ENCODE measurements around the gene ARHGAP45.
"Not testable (repeated sequence)": the region's sequence is repeated elsewhere in the genome, so short reads cannot be mapped to it uniquely, and the experiment has no call there.

Gene ARHGAP45

DNA sequence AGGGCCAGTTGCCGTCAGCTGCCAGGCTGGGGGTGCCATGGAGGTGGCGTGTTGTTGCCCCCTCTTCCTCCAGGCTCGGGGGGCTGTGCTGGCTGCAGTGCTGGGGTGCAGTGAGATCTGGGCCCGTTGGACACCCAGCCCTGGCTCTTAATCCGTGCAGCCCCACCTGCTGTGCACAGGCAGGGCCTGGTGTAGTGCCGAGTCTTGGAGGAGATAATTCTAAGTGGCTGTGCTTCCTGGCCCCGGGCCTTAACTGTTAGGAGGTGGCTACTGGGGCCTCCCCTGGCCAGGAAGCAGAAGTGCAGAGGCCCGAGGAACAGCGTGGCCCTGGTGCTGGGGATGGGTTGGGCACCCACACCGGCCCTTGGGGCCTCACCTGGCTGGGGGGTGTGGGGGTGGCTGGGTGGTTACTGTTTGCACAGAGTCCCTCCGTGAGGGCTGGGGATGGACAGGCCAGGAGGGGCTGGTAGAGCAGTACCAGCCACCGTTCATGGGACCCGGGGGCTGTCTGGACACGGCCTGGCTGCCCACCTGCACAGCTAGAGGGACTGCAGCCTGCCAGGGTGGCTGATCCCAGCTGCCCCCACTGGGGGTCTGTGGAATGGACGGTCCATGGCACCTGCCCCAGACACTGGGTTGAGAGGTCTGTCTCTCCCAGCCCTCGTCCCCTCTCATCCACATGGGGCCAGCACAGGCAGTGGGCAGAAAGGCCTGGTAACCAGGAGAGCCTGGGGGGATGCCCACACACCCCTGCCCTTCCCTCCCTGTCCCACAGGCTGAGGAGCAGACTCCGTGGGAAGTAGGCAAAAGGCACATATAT lies 40.1 kb downstream of the ARHGAP45 start:
- DNase-seq: peak; percentile 50

DNA sequence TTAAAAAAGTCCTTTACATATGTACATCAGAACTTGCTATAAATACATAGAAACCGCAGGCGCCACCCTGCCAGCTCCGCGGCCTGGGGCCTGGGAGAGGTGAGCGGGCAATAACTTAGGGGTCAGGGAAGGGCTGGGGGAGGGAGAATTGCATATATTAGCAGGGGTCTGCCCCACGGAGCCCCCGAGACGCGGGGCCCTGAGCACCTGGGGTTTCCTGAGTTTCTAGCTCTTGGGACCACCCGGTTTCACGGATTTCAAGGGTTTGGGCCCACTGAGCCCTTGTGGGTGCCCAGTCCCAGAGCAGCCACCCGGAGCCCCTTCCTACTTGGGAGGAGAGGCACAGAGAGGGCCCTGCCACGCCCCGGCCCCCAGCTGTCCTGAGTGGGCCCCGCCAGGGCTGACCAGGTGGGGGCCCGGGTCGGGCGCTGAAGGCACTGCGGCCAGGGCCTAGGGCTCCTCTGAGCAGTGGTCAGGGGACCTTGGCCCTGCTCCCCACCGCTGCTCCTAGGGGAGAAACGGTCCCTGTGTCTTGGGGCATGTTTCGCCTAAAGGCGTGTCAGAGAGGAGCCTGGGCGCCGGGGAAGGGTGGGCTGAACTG lies 40.8 kb downstream of the ARHGAP45 start:
- DNase-seq: no peak

DNA sequence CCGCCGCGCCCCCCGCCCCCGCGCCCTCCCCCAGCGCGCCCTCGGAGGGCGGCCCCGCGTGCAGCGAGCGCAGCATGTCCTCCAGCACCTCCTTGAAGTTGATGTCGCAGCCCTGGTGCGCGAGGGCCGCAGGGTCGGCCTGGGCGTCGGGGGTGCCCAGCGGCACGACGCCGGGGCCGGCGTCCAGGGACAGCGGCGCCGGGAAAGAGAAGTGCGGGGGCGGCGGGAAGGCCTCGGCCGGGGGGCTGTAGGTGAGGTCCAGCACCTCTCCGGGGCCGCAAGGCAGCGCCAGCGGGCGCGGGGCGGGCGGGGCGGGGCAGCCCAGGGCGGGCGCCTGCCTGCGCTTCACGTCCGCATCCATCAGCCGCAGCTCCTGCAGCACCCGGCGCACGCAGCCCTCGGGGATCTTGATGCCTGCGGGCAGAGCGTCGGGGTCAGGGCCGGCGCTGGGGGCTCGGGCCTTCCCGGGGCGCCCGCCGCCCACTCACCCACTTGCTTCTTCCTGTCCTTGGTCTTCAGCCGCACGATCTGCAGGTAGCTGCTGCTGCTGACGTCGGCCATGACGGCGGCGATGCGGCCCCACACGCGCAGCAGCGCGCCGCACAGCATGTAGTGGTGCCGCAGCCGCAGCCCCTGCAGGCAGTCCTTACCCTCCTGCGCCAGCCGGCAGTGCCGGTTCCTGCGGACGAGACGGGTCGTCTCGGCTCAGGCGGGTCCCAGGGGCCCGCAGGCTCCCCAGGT lies 41.5 kb downstream of the ARHGAP45 start:
- DNase-seq: no peak

DNA sequence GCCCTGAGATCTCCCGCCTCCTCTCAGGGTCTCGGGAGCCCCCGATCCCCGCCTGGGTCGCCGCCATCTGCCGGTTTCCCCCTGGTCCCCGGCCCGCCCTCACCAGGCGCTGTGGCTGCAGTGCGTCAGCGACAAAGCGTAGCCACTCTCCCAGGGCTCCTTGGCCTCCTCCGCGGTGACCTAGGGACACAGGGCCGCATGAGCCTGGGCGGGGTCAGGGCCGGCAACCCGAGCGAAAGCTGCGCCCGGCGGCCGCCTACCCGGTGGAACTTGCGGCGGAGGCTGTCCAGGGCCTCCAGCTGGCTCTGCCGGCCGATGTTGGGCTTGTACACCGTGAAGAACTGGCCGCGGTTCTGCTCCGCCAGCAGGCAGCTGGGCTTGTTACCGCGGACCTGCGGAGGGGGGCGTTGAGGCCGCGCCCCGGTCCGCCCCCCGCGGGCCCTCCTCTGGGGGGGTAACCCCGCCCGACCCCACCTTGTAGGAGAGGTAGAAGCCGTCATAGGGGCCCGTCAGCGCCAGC lies 42.1 kb downstream of the ARHGAP45 start:
- no peak for DNase-seq

DNA sequence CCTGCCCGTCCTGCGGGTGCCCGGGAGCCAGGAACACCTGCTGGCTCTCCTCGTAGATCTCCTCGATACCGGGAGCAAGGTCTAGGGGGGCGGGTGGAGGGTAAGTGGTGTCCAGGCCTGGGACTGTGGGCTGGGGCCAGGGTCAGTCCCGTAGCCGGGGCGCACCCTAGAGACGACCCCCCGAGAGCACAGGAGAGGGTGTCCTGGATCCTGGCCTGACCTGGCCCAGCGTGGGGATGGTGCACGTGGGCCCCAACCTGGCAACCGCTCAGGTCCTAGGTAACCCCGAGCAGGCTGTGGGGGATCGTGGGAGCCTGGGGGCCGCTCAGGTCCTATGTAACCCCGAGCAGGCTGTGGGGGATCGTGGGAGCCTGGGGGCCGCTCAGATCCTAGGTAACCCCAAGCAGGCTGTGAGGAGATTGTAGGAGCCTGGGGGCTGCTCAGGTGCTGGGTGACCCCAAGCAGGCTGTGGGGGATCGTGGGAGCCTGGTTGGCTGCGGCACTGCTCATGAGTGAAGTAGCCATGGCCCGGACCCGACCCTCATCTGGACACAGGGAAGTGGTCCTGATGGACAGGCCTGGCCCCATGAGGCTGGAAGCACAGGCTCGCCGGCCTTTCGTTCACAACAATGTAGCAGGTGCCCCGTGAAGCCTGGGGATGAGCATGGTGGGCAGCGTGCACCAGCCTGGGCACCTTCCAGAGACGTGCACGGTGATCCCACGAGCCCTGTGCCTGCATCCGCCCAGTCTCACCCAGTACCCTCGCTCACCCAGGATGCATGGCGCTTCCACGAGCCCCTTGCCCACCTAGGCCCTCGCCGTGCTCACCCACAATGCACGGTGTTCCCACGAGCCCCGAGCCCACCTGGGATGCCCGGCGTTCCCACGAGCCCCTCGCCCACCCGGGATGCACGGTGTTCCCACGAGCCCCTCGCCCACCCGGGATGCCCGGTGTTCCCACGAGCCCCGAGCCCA lies 43.0 kb downstream of the ARHGAP45 start:
- no peak for DNase-seq

DNA sequence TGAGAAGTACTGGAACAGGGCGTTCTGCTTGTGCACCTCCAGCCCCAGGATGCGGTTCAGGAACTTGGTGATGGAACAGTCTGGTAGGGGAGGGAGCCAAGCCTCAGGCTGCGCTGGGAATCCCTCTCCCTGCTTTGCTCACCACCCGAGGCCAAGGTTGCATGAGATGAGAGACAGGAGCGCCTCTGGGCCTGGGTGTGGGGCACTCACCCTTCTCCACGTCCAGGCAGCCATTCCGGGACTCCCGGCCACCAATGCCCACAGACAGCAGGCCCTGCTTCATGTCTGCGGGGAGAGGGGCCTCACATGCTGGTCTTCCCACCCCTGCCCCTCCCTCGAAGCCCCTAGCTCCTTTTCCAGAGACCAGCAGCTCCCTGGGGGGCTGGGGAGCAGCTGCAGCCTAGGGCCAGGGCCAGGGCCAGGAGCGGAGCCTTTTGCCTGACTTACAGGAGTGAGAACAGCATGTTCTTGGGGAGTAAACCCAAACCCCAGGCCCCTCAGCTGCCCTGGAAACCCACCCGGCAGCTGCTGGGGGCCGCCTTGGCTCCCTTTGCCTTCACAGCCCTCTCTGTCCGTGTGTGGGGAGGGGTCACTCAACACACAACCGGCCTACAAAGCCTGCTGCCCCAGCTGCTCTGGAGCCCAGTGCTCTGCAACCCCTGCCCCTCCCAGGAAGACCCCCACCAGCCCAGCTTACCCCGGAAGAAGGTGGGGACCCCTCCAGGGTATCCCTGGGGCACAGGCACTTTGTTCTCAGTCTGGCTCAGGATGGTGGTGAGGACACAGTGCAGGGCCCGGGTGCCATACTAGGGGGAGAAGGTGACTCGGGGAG lies 44.1 kb downstream of the ARHGAP45 start:
- DNase-seq: peak; percentile 45

DNA sequence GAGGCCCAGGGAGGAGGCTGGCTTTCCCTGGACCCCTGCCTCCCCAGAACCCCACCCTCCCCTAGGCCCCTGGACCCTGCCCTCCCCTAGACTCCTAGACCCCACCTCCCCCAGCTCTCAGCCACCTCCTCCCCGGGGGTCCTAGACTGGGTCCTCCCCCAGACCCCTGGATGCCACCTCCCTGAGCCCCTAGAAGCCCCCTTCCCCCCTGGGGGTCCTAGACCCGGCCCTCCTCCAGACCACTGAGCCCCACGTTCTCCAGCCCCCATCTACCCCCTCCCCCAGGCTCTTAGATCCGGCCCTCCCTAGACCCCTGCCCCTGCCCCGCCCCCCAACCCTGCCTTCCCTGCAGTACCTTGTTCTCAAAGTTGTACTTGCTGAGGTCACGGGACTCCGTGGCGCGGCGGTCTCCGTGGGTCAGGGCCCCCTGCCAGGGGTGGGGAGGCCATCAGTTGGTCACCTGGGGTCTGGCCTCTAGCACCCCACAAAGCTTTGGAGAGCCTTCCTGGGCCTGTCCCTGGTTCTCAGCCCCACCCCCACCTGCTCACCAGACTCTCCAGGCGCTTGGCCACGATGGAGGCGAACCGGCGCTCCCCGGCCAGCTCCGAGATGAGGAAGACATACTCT lies 44.8 kb downstream of the ARHGAP45 start:
- no peak for DNase-seq

DNA sequence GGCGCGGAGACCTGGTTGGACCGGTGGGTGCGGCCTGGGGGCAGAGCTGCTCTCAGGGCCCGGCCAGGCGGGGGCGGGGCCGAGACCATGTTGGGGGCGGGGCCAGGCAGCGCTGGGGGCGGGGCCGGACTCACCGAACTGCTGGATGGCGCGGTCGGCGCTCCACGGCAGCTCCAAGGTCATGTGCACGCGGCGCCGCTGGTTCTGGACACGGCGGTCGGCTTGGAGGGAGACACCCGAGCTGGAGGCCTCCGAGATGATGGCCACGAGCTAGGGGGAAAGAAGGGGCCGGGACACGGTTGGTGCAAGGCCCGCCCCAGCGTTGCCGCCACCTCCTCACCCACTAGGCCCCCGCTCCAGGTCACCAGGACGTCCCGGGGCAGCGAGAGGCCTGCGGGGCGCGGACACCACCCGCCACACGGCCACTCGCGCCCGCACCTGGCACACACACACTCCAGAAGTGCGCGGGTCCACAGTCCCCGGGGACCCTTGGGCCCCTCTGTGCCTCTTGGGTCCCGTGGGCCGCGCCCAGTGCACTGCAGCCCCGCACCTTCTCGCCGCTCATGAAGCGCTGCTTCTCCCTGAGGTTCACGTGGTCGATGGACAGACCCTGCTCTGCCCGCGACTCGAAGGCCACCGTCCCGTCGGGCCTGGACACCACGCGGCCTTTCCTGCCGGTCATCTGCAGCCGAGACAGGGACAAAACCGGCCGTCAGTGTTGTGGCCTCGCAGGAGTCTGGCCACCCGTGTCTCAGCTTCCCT lies 45.5 kb downstream of the ARHGAP45 start:
- DNase-seq: no peak

DNA sequence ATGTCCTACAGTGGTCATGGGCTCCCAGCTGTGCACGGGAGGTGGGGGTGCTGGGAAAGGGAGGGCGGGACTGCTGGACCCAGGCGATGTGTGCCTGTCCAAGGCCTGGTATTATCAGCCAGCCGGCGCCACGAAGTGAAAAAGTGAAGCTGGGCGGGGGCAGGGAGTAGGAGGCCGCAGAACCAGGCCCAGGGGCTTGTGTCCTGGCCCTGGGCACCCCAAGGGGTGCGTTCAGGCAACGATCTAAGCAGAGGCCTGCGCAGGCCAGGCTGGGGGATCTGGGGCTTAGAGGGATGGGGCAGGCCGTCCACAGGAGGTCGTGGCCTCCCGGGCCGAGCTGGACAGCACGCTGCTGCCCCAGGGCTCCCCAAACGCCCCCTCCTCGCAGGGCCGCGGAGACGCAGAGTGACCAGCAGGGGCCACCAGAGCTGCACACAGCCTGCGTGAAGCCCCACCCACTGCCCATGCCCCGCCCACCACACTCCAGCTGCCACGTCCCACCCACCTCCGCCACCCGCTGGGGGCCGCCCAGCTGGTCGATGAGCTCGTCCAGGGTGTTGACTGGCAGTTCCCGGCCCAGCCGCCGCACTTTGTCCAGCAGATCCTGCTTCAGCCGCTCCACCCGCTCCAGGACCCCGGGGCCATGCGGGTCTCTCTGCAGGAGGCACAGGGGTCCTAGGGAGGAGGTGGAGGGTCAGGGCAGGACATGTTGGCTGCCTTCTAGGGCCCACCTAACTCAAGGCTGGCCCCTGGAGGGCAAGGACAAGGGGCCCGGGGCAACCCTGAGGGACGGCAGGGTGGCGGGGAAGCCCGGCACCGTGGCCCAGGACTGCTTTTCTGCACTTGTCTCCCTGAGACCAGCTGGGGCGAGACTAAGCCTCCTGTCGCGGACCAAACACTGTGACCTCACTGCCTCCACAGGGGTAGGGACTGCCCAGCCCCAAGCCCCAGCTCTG lies 46.3 kb downstream of the ARHGAP45 start:
- DNase-seq: peak; percentile 55

DNA sequence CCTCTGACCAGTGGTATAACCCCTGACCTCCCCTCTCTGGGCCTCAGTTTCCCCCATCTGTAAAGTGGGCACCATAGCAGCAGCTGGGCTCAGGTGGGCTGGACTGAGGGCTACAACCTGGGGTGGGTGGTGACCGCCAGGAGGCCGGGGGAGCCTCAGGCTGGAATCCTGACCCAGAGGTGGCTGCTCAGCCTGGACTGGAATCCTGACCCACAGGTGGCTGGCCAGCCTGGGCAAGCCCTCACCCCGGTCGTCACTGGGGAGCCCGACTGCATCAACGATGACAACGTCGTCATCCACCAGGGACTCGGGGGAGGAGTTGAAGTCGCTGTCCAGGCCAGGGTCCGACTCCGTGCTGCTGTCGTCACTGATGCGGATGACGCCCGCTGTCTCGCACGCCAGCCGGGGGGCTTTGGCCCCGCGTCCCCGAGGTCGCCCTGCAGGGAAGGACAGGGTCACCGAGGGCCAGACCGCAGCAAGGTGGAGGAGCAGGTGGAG lies 47.1 kb downstream of the ARHGAP45 start:
- DNase-seq: no peak

DNA sequence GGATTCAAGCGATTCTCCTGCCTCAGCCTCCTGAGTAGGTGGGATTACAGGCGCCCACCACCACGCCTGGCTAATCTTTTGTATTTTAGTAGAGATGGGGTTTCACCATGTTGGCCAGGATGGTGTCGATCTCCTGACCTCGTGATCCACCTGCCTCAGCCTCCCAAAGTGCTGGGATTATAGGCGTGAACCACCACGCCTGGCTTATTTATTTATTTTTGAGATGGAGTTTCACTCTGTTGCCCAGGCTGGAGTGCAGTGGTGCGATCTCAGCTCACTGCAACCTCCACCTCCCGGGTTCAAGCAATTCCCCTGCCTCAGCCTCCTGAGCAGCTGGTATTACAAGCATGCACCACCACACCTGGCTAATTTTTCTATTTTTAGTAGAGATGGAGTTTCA lies 47.8 kb downstream of the ARHGAP45 start:
- DNase-seq: not testable (repeated sequence)

DNA sequence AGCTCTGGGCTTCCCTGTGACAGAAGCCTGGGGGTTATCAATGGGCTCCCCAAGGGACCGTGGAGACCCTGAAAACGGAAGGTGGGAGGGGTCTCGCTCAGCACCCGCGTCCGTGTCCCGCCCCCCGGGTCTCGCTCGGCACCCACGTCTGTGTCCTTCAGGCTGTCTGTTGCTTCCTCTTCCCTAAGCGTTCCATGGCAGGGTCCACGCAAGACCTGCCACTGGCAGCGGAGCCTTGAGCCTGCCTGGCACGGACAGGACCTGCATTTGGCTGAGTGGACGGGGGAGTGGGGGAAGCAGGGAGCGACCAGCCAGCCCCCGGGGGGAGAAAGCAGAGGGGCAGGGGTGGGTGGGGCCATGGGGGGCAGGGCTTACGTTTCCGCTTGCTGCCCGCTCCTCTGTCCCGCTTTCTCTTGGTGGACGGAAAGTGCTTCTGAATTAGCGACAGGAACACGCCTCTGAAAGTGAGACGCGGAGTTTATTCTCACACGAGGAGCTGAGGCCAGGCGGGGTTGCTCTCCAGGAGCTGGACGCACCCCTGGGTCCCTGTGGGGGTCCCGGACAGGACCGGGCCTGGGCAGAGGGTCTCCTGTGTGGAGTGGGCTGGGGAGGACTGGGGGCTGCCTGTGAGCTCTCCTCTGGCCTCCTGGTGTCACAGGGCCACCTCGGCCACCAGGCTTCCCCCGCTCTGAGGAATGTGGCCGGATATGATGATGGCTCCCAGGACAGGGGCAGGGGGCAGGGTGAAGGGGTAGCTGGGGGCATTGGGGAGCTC lies 48.9 kb downstream of the ARHGAP45 start:
- no peak for DNase-seq

DNA sequence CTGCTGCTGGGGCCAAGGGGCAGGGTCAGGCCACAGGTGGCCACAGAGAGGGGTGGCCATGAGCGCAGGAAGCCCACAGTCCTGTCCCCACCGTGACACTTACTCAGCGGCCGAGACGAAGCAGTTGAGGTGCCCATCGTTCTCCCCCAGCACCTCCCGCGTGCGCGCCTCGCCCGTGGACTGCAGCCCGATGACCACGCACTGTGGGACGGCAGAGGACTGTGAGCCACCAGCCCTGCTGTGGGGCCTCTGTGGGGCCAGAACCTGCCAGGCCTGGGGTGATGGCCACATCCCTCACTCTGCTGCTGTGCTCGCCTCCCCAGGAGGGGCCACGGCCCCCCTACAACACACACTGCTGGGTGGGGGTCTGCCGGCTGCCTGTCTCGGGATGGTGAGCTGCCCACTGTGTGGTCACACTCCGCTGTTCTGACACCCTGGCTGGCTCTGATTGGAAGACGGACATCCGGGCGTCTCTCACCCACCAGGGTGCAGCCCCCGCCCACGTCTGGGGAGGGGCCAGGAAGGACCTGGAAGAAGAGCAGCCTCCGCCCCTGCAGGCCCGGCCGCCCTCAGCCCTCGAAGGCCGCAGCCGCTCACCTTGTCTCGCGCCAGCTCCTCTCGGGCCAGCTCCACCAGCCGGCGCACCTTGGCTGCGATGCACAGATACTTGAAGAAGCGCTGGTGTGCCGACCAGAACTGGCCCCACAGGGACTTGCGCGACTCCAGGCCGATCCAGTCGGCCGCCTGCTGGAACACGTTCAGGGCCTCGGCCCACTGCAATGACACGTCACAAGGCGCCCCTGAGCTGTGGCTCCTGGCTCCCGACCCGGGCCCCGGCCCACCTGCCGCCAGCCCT lies 50.0 kb downstream of the ARHGAP45 start:
- DNase-seq: no peak

DNA sequence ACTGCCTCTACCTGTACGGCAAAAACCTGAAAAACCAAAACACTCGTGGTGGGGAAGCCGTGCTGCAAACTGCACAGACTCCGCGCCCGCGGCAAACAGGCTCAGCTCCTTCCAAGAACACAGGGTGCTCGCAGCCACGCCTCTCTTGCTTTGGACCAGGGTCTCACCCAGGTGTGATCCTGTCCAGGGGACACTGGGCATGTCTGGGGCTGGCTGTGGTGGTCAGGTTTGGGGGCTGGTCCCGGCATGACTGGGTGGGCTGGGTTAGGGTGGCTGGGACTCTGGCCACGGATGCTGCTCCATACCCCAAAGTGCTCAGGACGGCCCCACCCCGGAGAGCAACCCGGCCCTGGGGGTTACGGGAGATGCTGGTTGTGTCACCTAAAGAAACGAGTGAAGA lies 50.7 kb downstream of the ARHGAP45 start:
- DNase-seq: no peak

DNA sequence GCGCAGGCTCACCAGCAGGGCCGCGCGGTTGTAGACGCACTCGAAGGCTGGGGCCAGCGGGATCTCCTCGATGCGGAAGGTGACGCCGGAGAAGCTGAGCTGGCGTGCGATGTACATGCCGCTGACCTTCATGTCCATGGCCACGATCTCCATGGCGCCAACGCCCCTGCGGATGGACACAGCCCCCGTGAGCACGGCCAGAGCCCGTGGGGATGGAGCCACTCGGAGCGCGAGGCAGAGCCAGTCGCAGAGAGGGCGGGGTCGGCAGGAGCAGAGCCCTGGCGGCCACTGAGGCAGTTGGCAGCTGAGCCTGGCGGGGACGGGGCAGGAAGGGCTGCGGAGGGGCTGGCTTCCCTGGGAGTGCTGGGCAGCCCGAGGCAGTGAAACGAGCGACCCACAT lies 52.0 kb downstream of the ARHGAP45 start:
- DNase-seq: no peak

DNA sequence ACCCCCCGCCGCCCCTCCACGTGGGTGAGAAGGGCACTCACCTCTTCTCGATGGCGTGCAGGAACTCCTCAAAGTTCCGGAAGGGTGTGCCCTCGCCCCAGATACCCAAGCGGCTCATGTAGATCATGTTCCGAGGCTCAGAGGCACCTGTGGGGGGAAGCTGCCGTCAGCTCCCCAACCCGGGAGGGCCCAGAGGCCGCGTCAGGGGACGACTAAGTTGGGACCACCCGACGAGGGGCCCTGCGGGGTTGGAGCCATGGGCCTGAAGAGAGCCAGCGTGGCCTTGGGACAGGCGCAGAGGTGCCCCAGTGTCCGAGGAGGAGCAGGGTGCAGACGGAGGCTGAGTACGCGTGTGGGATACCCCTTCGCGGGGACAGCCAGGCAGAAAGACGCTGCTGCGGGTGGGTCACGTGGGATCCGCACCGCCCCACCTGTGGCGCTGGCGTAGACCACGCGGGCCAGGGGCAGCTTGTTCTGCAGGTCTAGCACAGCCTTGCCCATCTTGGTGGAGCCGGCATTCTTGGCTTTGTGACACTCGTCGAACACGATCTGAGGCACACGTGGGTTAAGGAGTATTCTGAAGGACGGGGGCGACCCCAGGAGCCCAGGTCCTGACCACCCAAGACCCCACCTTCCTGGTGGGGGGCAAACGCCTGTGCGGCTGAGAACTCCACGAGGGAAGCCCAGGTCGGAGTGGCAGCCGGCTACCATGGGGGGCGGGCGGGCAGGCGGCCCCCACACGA lies 52.7 kb downstream of the ARHGAP45 start:
- no peak for DNase-seq
